ENCODE data around the gene KLHL33. TPM values are rescaled to one million over a fixed set of nuclear protein-coding genes. Genes with fewer than 3 reads are reported as not detected.

KLHL33 gene
- total RNA-seq, 2 experiments from 2014 or later: 0.44 to 0.59 TPM

Other genes starting within 250 kb of the KLHL33 start
- not detected for gene OR11G2, start 245.3 kb downstream of the KLHL33 start, total RNA-seq
- gene OR11H6, start 212.5 kb downstream of the KLHL33 start, total RNA-seq: not detected
- gene OR11H7, start 207.2 kb downstream of the KLHL33 start, total RNA-seq: not detected
- gene OR11H4, start 196.9 kb downstream of the KLHL33 start, total RNA-seq: not detected
- 10 to 100 TPM; 22.4 to 24.4 TPM for gene TTC5, start 130.2 kb downstream of the KLHL33 start, total RNA-seq
- gene CCNB1IP1, start 102.9 kb downstream of the KLHL33 start, total RNA-seq: 10 to 100 TPM; 39.0 to 39.5 TPM
- gene PARP2, start 92.5 kb downstream of the KLHL33 start, total RNA-seq: 10 to 100 TPM; 32.6 to 38.4 TPM
- 10 to 100 TPM; 44.9 to 52.9 TPM for gene TEP1, start 22.7 kb downstream of the KLHL33 start, total RNA-seq
- gene OSGEP, start 18.6 kb upstream of the KLHL33 start, total RNA-seq: 10 to 100 TPM; 42.8 to 53.0 TPM
- 100 to 1,000 TPM; 112 to 179 TPM for gene APEX1, start 19.1 kb upstream of the KLHL33 start, total RNA-seq
- gene PIP4P1, start 25.3 kb upstream of the KLHL33 start, total RNA-seq: 10 to 100 TPM; 30.9 to 31.7 TPM
- gene PNP, start 33.2 kb upstream of the KLHL33 start, total RNA-seq: 100 to 1,000 TPM; 173 to 194 TPM
- gene RNASE10, start 69.4 kb upstream of the KLHL33 start, total RNA-seq: under 1 TPM; 0.30 to 0.67 TPM
- not detected for gene RNASE9, start 124.9 kb upstream of the KLHL33 start, total RNA-seq
- not detected for gene RNASE11, start 151.8 kb upstream of the KLHL33 start, total RNA-seq
- gene RNASE12, start 155.2 kb upstream of the KLHL33 start, total RNA-seq: not detected
- not detected for gene OR6S1, start 205.5 kb upstream of the KLHL33 start, total RNA-seq
- 1 to 10 TPM in 1 of 2 experiments, under 1 TPM in 1; 0.75 to 2.1 TPM for gene RNASE4, start 248.4 kb upstream of the KLHL33 start, total RNA-seq

Measured in activated CD8-positive, alpha-beta memory T cell treated with anti-CD3 and anti-CD28 coated beads, Interleukin-2, amount 10 ng/mL, durations not matched to agents 7 days and 5 days (primary cell).